Right forelimb (tissue), 1 donor: ENCODE data around the gene INAFM2.

Experiments used
- DNase-seq: peaks from one replicate; pipeline ENCODE4 v3.0.0-alpha.2; 2018

Gene INAFM2

GRCh38 chr15:40289140-40289775, 34.2 kb upstream of the INAFM2 start:
- DNase-seq: no peak

- DNase-seq: no peak
These were observed 33.0 kb upstream of the INAFM2 start for GRCh38 chr15:40290545-40290917.

DNA sequence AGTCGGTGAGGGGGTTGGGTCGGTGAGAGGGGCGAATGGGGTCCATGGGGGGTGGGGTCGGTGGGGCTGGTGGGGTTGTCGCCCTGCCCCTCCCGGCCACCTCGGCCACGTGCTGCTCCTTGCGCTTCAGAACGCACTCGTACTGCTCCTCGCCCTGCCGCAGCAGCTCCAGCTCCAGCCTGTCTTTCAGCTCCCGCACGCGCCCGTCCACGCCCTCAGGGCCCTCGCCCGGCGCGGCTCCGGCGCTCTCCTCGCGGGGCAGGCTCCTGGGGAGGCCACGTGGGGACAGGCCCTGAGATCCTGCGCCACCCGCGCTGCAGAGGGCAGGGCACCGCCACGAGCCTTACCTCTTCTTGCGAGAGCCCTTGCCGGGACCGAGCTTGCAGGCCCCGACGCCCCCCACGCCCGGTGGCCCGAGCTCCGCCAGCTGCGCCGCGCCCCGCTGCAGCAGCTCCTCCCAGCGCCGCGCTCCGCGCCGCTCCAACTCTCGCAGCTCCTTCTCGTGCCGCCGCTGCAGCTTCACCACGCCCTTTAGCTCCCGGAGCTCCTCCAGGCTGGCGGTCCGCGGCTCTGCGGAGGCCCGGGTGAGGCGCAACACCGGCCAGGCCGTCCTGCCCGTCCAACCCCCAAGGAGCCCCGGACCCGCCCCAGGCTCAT, 32.4 kb upstream of the INAFM2 start:
- DNase-seq: peak; percentile 69

DNA sequence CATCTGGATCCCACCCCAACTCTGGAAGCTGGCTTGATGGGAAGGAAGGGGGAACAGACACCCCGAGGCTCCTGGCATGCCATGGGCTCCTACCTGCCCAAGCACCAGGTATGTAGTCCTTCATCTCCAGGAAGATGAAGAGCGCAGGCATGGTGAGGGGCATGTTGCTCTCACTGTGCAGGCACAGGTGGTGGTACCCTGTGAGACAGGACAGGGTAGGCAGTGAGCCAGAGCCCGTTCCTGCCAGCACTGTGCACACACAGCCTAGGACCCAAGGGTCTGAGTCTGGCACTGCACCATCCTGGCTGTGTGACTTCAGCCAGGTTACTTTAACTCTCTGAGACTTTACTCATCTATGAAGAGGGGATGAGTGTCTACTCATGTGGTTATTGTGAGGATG, 31.2 kb upstream of the INAFM2 start:
- DNase-seq: no peak

- DNase-seq: no peak
These were observed 30.5 kb upstream of the INAFM2 start for GRCh38 chr15:40293006-40293405.

DNA sequence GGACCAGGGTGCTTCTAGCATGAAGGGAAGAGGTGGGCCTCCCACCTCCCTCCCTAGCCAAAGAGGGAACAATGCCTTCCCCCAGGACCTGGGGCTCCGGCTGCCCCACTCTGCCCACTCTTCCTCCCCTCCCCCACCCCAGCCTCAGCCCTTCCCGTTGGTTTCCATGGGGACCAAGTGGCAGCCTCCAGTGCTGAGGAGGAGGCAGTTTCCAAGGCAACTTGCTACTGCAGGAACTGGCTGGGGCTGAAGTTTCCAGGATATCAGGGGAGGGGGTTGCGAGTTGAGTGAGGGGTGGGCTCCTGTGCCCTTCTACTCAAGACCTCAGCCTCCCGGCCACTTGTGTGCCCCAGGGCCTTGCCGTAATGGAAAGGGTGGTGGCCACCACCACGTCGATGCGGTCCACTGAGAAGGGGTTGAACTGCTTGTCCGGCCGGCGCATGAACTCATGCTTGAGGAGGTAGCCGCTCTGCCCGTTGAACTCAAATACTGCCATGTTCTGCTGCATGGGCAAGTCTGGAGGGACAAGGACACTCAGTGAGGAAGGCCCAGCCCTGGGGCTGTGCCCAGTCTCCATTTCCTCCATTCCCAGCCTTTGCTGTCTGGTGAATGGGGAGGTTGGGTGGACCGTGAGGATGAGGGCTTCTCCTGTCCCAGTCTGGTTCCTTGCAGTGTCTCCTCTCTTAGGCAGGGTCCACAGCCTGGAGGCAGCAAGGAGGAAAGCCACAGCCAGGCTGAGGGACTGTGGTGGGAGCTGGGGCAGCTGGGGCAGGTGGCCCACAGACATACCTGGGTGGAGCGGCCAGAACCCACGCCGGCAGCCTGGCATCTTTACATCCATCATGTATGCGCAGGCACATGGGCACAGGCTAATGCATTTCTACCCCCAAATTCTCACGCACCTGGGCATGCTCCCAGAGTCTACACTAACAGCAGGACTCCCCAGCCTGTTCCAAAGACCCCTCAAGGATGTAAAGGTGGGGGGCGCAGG, 29.3 kb upstream of the INAFM2 start:
- DNase-seq: no peak

- no peak for DNase-seq
These were observed 28.2 kb upstream of the INAFM2 start for GRCh38 chr15:40295297-40295696.

DNA sequence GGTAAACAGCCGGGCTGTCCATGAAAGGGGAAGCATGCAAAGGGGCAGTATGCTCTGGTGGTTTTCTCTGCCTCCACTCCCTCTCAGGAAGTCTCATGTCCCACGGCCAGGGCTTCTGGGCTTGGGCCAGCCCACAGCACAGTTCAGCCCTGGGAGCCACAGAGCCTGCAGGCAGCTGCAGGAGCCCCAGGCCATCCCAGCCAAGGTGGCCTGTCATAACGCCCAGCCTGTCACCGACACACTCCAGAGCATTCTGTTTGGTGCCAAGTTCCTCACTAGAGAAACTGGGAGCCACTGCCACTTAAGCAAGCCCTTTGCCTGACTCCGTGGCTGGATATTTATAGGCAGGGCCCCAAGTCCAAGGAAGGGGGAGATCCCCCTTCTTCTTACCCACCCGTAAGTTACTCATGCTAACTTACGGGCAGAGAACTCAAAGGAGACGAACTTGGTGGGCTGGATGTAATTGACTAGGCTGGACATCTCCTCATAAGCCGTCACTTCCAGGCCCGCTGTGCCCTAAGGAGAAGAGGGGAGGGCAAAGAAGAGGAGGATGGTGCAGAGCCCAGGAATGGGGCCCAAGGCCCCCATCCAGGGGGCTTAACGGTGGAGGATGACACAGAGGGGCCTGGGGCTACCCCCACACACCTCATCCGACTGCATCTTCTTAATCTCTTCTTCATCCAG, 27.5 kb upstream of the INAFM2 start:
- no peak for DNase-seq

GRCh38 chr15:40296561-40297230, 26.8 kb upstream of the INAFM2 start:
- no peak for DNase-seq

- no peak for DNase-seq
These were observed 26.1 kb upstream of the INAFM2 start for GRCh38 chr15:40297356-40297755.

- DNase-seq: no peak
These were observed 25.1 kb upstream of the INAFM2 start for GRCh38 chr15:40298216-40298935.

- no peak for DNase-seq
These were observed 23.1 kb upstream of the INAFM2 start for GRCh38 chr15:40300367-40300766.

- DNase-seq: no peak
These were observed 22.7 kb upstream of the INAFM2 start for GRCh38 chr15:40300771-40301170.

GRCh38 chr15:40301467-40302179, 21.9 kb upstream of the INAFM2 start:
- no peak for DNase-seq

DNA sequence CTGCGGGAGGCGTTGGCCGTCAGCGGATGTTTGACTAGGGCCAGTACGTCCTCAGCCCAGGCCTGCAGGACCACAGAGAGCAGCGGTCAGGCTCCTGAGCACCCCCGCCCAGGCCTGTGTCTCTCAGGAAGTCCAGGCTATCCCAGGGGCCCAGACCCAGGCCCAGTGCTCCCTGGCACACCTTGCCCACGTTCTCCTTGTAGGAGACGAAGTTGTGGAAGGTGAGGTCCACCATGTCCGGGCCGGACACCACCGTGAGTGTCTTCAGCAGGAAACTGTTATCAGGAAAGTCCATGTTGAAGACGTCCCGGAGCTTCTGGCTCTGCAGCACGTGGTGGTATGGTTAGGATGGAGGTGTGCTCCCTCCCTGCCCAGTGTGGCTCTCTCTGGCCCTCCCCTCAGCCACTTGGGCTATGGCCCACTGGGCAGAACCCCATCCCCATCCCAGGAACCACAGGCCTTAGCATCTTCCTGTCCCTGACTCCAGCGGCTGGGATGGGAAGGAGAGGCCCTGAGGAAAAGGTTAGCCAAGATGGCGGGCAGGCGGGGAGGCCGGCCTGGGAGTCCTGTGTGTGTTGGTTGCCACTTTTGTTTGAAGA, 21.1 kb upstream of the INAFM2 start:
- DNase-seq: no peak

DNA sequence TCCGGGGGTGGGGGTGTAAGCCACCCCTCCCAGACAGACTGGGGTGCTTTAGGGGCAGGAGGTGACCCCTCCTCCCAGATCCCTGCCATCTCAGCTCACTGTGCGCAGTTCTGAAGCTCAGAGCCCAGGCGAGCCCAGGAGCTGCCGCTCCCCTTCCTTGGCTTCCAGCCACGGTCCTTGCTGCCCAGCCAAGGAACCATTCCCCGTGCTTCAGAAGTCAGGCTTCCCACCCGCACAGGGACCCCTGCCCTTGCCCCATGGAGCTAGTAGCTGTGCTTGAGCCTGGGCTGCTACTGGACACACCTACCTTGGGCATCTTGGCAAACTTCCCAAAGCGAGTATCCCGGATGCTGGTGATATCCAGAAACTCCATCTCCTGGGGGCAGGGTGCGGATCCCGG, 20.5 kb upstream of the INAFM2 start:
- DNase-seq: no peak

DNA sequence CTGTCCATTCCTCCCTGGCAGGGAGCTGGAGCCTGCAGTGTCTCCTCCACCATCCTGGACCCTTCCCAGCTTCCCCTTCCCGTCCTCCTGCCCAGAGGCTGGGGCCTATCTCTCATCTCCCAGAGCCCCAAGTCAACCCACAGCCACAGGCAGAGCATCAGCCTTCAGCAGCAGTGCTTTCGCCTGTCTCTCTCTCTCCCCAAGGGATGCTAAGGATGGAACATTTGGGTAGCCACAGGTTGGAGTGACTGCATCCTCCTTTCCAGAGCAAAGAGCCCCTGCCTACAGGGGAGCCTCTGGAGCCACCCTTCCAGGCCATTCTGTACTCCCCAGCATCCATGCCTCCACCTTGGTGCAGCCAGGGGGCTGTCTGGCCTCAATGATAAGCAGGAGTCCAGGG, 19.9 kb upstream of the INAFM2 start:
- no peak for DNase-seq

- DNase-seq: no peak
These were observed 18.2 kb upstream of the INAFM2 start for GRCh38 chr15:40305281-40305680.

GRCh38 chr15:40306371-40306770, 17.1 kb upstream of the INAFM2 start:
- no peak for DNase-seq

DNA sequence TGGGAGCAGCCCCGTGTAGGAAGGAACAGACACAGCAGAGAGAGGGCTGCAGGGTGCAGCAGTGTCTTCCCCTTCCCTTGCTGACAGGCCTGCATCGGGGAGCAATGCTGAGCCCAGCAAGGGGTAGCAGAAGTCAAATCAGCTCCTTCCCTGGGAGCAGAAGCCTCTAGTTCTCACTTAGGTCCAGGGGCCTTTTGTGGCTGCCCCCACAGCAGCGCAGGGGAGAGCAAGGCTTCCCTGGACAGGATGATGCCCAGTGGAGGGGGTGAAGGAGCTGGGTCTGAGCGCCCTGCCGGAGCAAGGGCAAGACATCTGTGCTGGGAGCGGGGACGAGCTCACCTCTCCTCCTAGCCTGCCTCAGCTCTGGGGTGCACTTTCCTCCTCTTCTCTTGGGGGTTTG, 16.6 kb upstream of the INAFM2 start:
- no peak for DNase-seq
